ENCODE results near the gene ZNF514. TPM values are rescaled to one million over a fixed set of nuclear protein-coding genes. Genes with fewer than 3 reads are reported as not detected.

ZNF514 gene
- total RNA-seq, 1 donor from 2014 or later = 26.1 TPM

GRCh38 chr2:95158891-95159619 lies 593 bp downstream of the ZNF514 start:
- TF ChIP-seq CTCF (conservative IDR thresholded peaks at IDR 0.05) = no peak
- H3K4me1 Mint-ChIP-seq (ENCODE audit: unreplicated experiment) = peaks cover 4% of the 10 kb centered on the region
- peak overlapping the region; percentile 89 for H3K4me3 Mint-ChIP-seq
- DNase-seq (ENCODE audit: extremely low spot score, unreplicated experiment) = peak; percentile 70
- peak overlapping the region; percentile 70 for H3K27ac Mint-ChIP-seq
- H3K27me3 Mint-ChIP-seq = no peaks in the 10 kb centered on the region
- peaks cover 17% of the 10 kb centered on the region for H3K36me3 Mint-ChIP-seq
- no peaks in the 10 kb centered on the region for H3K9me3 Mint-ChIP-seq

- H3K9me3 Mint-ChIP-seq = no peaks in the 10 kb centered on the region
- H3K27ac Mint-ChIP-seq = peak overlapping the region; percentile 26
- peak overlapping the region; percentile 89 for H3K4me3 Mint-ChIP-seq
- H3K4me1 Mint-ChIP-seq (ENCODE audit: unreplicated experiment) = peaks cover 4% of the 10 kb centered on the region
- no peak for TF ChIP-seq CTCF (conservative IDR thresholded peaks at IDR 0.05)
- no peak for DNase-seq (ENCODE audit: extremely low spot score, unreplicated experiment)
- H3K27me3 Mint-ChIP-seq = no peaks in the 10 kb centered on the region
- H3K36me3 Mint-ChIP-seq = peaks cover 17% of the 10 kb centered on the region
Measured at GRCh38 chr2:95158441-95158840, 1.2 kb downstream of the ZNF514 start.

GRCh38 chr2:95149397-95149984 lies 10.2 kb downstream of the ZNF514 start:
- DNase-seq (ENCODE audit: extremely low spot score, unreplicated experiment) = no peak
- peaks cover 52% of the 10 kb centered on the region for H3K9me3 Mint-ChIP-seq
- no peaks in the 10 kb centered on the region for H3K4me1 Mint-ChIP-seq (ENCODE audit: unreplicated experiment)
- H3K27ac Mint-ChIP-seq = no peak overlapping the region
- no peak for TF ChIP-seq CTCF (conservative IDR thresholded peaks at IDR 0.05)
- H3K36me3 Mint-ChIP-seq = peaks cover 76% of the 10 kb centered on the region
- no peak overlapping the region for H3K4me3 Mint-ChIP-seq
- H3K27me3 Mint-ChIP-seq = no peaks in the 10 kb centered on the region

GRCh38 chr2:95143838-95144237 lies 15.8 kb downstream of the ZNF514 start:
- H3K4me1 Mint-ChIP-seq (ENCODE audit: unreplicated experiment) = no peaks in the 10 kb centered on the region
- TF ChIP-seq CTCF (conservative IDR thresholded peaks at IDR 0.05) = no peak
- peaks cover 30% of the 10 kb centered on the region for H3K9me3 Mint-ChIP-seq
- peaks cover 62% of the 10 kb centered on the region for H3K36me3 Mint-ChIP-seq
- no peak overlapping the region for H3K27ac Mint-ChIP-seq
- no peak for DNase-seq (ENCODE audit: extremely low spot score, unreplicated experiment)
- H3K27me3 Mint-ChIP-seq = no peaks in the 10 kb centered on the region
- no peak overlapping the region for H3K4me3 Mint-ChIP-seq

GRCh38 chr2:95138702-95139101 lies 20.9 kb downstream of the ZNF514 start:
- TF ChIP-seq CTCF (conservative IDR thresholded peaks at IDR 0.05) = no peak
- Mint-ChIP-seq H3K36me3 (peaks cover 33% of the 10 kb centered on the region), H3K4me1 (ENCODE audit: unreplicated experiment) (no peaks in the 10 kb centered on the region), H3K4me3 (no peak overlapping the region), H3K27me3 (no peaks in the 10 kb centered on the region), H3K27ac (no peak overlapping the region), H3K9me3 (peaks cover 12% of the 10 kb centered on the region)
- no peak for DNase-seq (ENCODE audit: extremely low spot score, unreplicated experiment)

Measured in type B pancreatic cell (in vitro differentiated cells).